GM21529 (cell line): ENCODE data around the gene DNAI7.

Source experiments
- ATAC-seq: cut with Tn5 transposase; IDR thresholded peaks from one replicate; pipeline ENCODE4 v1.9.1; 2021; ENCODE audit not compliant: unreplicated experiment

DNAI7 gene

GRCh38 chr12:25195056-25195971, at the start of gene DNAI7, which contains the start of gene ETFRF1:
Gene DNAI7 (minus strand): TSS chr12:25195160. CDS start chr12:25195078, 82 bp downstream.
Gene ETFRF1 (plus strand): TSS chr12:25195237. CDS start chr12:25203957, 8,720 bp downstream.
- ATAC-seq = peak; percentile 97

- no peak for ATAC-seq
Measured at GRCh38 chr12:25243680-25243990, 48.7 kb upstream of the DNAI7 start.

- no peak for ATAC-seq
Measured at GRCh38 chr12:25242981-25243679, 48.2 kb upstream of the DNAI7 start.

GRCh38 chr12:25241167-25242020, 46.4 kb upstream of the DNAI7 start:
- ATAC-seq = peak; percentile 47

GRCh38 chr12:25236626-25237025, 41.7 kb upstream of the DNAI7 start:
- ATAC-seq = no peak

- ATAC-seq = no peak
Measured at GRCh38 chr12:25236190-25236589, 41.2 kb upstream of the DNAI7 start.

GRCh38 chr12:25213338-25213737, 18.4 kb upstream of the DNAI7 start:
- ATAC-seq = no peak

- ATAC-seq = no peak
Measured at GRCh38 chr12:25208554-25208953, 13.6 kb upstream of the DNAI7 start.

- no peak for ATAC-seq
Measured at GRCh38 chr12:25207846-25208245, 12.9 kb upstream of the DNAI7 start.

- ATAC-seq = no peak
Measured at GRCh38 chr12:25207411-25207810, 12.5 kb upstream of the DNAI7 start.

- no peak for ATAC-seq
Measured at GRCh38 chr12:25202137-25202536, 7.2 kb upstream of the DNAI7 start.

GRCh38 chr12:25200703-25201102, 5.7 kb upstream of the DNAI7 start:
- no peak for ATAC-seq

- ATAC-seq = no peak
Measured at GRCh38 chr12:25197608-25198007, 2.6 kb upstream of the DNAI7 start.

GRCh38 chr12:25194722-25195055, 271 bp downstream of the DNAI7 start:
- peak; percentile 14 for ATAC-seq

- ATAC-seq = no peak
Measured at GRCh38 chr12:25194214-25194613, 746 bp downstream of the DNAI7 start.

GRCh38 chr12:25190793-25191192, 4.2 kb downstream of the DNAI7 start:
- ATAC-seq = no peak

GRCh38 chr12:25189656-25190055, 5.3 kb downstream of the DNAI7 start:
- ATAC-seq = no peak

- ATAC-seq = no peak
Measured at GRCh38 chr12:25187781-25188180, 7.2 kb downstream of the DNAI7 start.

- peak; percentile 84 for ATAC-seq
Measured at GRCh38 chr12:25186788-25187402, 8.1 kb downstream of the DNAI7 start.

GRCh38 chr12:25186038-25186787, 8.7 kb downstream of the DNAI7 start:
- ATAC-seq = peak; percentile 68
